Posterior vena cava (tissue), 2 donors: Measurements from ENCODE around the gene ANKS6. TPM values are rescaled to one million over a fixed set of nuclear protein-coding genes. Genes with fewer than 3 reads are reported as not detected.
"Not testable (repeated sequence)": the region's sequence is repeated elsewhere in the genome, so short reads cannot be mapped to it uniquely, and the experiment has no call there.

Experiments
- DNase-seq: peaks from one replicate; pipeline ENCODE4 v3.0.0-alpha.2; 2020; ENCODE audit warnings: low spot score
- intact Hi-C, 2 donors: fragments of 100-400 bp; cut with DNase I; formaldehyde crosslinking; loops; one replicate each; pipeline versions ENCODE4 v1.14.1 to v1.14.2; 2022 to 2023
- total RNA-seq, 2 donors: library from RNA; stranded (reverse); fragmentation: NEBNext Ultra II Directional; extraction: Animal tissue kit (Norgen Biotek cat#: 25700); gene quantifications; one replicate each; pipeline ENCODE4 v1.2.1, GENCODE V29; 2021
- donor health status: DM: yes; HTN: yes; CAD: no.
- donor health status: DM: yes; HTN: yes; CAD: no.

Gene ANKS6
- total RNA-seq, 2 donors from 2014 or later = 15.5 to 18.6 TPM

- intact Hi-C loops = no loop called here
- DNase-seq = no peak
Measured at GRCh38 chr9:98687911-98688310, 108.4 kb downstream of the ANKS6 start.

DNA sequence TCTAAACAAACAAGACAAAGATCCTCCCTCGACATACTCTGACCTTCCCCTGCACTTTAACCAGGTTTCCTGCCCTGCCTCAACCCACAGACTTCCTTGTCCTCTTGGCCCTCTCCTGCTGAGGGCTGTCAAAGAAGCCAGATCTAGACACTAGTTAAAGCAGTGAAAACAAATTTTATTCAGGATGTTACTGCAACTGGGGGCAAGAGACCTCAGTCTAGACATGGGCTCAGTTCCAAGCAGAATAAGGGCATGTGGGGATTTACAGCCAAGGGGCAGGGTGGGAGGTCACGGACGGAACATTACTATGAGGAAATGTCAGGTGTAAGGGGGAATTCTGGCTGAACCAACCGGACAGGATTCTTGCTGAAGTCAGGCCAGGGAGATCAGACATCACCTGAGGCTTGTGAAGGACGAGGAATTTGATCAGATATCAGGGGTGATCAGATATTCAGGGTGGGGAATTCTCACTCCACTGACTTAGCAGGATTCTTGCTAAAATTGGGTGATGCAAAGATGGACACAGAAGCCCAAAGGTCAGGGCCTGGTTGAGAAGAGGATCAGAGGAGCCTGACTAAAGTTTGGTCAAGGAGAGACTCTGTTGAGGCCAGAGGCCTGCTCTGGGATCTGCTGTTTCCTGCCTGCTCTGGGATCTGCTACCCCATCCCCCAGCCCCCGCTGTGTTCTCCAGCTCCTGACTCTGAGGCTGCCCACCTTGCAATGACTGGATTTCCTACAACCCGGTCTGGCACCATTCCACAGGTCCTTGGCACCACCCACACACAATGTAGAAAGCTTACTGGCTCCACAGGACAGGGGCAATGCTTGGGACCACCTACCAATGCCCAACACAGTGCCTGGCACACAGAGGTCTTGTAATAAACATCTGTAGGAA lies 109.1 kb downstream of the ANKS6 start:
- intact Hi-C loops = no loop called here
- peak; percentile 66 for DNase-seq

GRCh38 chr9:98684816-98685215 lies 111.5 kb downstream of the ANKS6 start:
- intact Hi-C loops = not testable (repeated sequence)

More at GRCh38 chr9:98684816-98685215, 111.5 kb downstream of the ANKS6 start:
- DNase-seq = not testable (repeated sequence)

Other genes starting within 250 kb of the ANKS6 start
- gene GABBR2, start 87.6 kb downstream of the ANKS6 start, total RNA-seq = not detected
- gene GALNT12, start 11.1 kb upstream of the ANKS6 start, total RNA-seq = 10 to 100 TPM; 16.1 to 17.6 TPM
- gene COL15A1, start 147.4 kb upstream of the ANKS6 start, total RNA-seq = 100 to 1,000 TPM; 126 to 129 TPM